HepG2 (cell line): ENCODE measurements around the gene KRCC1. TPM values are rescaled to one million over a fixed set of nuclear protein-coding genes. Genes with fewer than 3 reads are reported as not detected.

Experiments
- AHR ChIP-seq: IDR thresholded peaks from 2 replicates; pipeline ENCODE4 v1.6.1; 2018; ENCODE audit warnings: missing genetic modification reagents, missing compliant biosample characterization
- AKNA ChIP-seq: sonication (generic); formaldehyde crosslinking; IDR thresholded peaks from 2 replicates; pipeline ENCODE4 v1.4.0; 2020; ENCODE audit warnings: missing genetic modification reagents, borderline replicate concordance
- ARNT2 ChIP-seq: sonication (generic); formaldehyde crosslinking; IDR thresholded peaks from 2 replicates; pipeline ENCODE4 v1.8.0; 2022; ENCODE audit warnings: mild to moderate bottlenecking, low read depth, missing genetic modification reagents, moderate library complexity
- ASH2L ChIP-seq: fragments of 300-600, 200-600 bp; sonication (generic); IDR thresholded peaks from 2 replicates; pipeline ENCODE4 v1.7.0; 2017; ENCODE audit warnings: low read depth, mild to moderate bottlenecking, moderate library complexity, mixed read lengths, low read length; ENCODE audit not compliant: insufficient read length
- GFI1 ChIP-seq: sonication (generic); formaldehyde crosslinking; IDR thresholded peaks from 2 replicates; pipeline ENCODE4 v1.5.0; 2020; ENCODE audit warnings: missing genetic modification reagents, mild to moderate bottlenecking, borderline replicate concordance
- GPN1 ChIP-seq: sonication (generic); formaldehyde crosslinking; IDR thresholded peaks from 2 replicates; pipeline ENCODE4 v1.5.1; 2020; ENCODE audit warnings: missing genetic modification reagents, borderline replicate concordance
- MAF1 ChIP-seq: sonication (generic); formaldehyde crosslinking; IDR thresholded peaks from 2 replicates; pipeline ENCODE4 v1.5.0; 2020; ENCODE audit warnings: missing genetic modification reagents, borderline replicate concordance
- NFIC ChIP-seq: IDR thresholded peaks from 2 replicates; pipeline ENCODE4 v1.6.1; 2012; ENCODE audit warnings: mild to moderate bottlenecking, low read length, inconsistent platforms
- NRL ChIP-seq: sonication (generic); formaldehyde crosslinking; IDR thresholded peaks from 2 replicates; pipeline ENCODE4 v1.5.0; 2020; ENCODE audit warnings: missing genetic modification reagents, mild to moderate bottlenecking, moderate library complexity, borderline replicate concordance
- PITX1 ChIP-seq: sonication (generic); formaldehyde crosslinking; IDR thresholded peaks from 2 replicates; pipeline ENCODE4 v1.5.1; 2020; ENCODE audit warnings: mild to moderate bottlenecking, missing genetic modification reagents
- ZC3H4 ChIP-seq: sonication (generic); formaldehyde crosslinking; IDR thresholded peaks from 2 replicates; pipeline ENCODE4 v1.4.0; 2020; ENCODE audit warnings: missing genetic modification reagents, borderline replicate concordance
- ZFYVE20 ChIP-seq: sonication (generic); formaldehyde crosslinking; IDR thresholded peaks from 2 replicates; pipeline ENCODE4 v1.8.0; 2023; ENCODE audit warnings: low read depth, mild to moderate bottlenecking, moderate library complexity, missing genetic modification reagents, borderline replicate concordance
- ZNF121 ChIP-seq: sonication (generic); formaldehyde crosslinking; IDR thresholded peaks from 2 replicates; pipeline ENCODE4 v1.5.0; 2020; ENCODE audit warnings: mild to moderate bottlenecking, missing genetic modification reagents
- ZNF142 ChIP-seq: sonication (generic); formaldehyde crosslinking; IDR thresholded peaks from 2 replicates; pipeline ENCODE4 v1.4.0; 2020; ENCODE audit warnings: missing genetic modification reagents
- ZNF558 ChIP-seq: sonication (generic); formaldehyde crosslinking; IDR thresholded peaks from 2 replicates; pipeline ENCODE4 v1.9.0; 2022; ENCODE audit warnings: mild to moderate bottlenecking, missing genetic modification reagents, borderline replicate concordance
- ZNF605 ChIP-seq: sonication (generic); formaldehyde crosslinking; IDR thresholded peaks from 2 replicates; pipeline ENCODE4 v1.8.0; 2022; ENCODE audit warnings: mild to moderate bottlenecking, missing genetic modification reagents
- ZNF850 ChIP-seq: sonication (generic); formaldehyde crosslinking; conservative IDR thresholded peaks from 2 replicates; pipeline ENCODE4 v1.9.0; 2021; ENCODE audit warnings: mild to moderate bottlenecking, missing genetic modification reagents
- polyA plus RNA-seq, 8 experiments: library from polyadenylated mRNA; depleted of rRNA in 3 of 8; stranded (reverse) in 7 of 8; unstranded in 1 of 8; fragments of >200 nt; fragmentation: Illumina TruSeq in 4 of 8; extraction: Trizol in 4 of 8; gene quantifications; 2 replicates each; pipeline versions ENCODE4 v1.2.1 to v1.2.3, GENCODE V29; 2011 to 2016; ENCODE audit warnings: low read depth in 4 of 8, missing spikeins in 1 of 8, mixed read lengths in 1 of 8; ENCODE audit not compliant: insufficient read depth in 1 of 8
- total RNA-seq, 5 experiments: library from RNA; depleted of rRNA; stranded (reverse); fragments of >200 nt; fragmentation: Illumina TruSeq; extraction: Trizol; gene quantifications; 2 replicates each; pipeline ENCODE4 v1.2.3, GENCODE V29; 2016; ENCODE audit warnings: low read depth in 1 of 5

The KRCC1 gene
- total and polyA plus RNA-seq, 2 of the 13 experiments (the other 11 are each of a cell fraction or from before 2014, with no cell fraction given), result 6.5 to 7.7 TPM

GRCh38 chr2:88059979-88060906 lies 4.7 kb upstream of the KRCC1 start (continued):
- TF ChIP-seq AKNA (CRISPR knock-in tag), result no peak
- TF ChIP-seq ZNF850 (CRISPR knock-in tag), result no peak
- 0 out of 2 replicates have a peak, but pooled peaks have one; percentile 61 for TF ChIP-seq GFI1 (CRISPR knock-in tag)
- no peak for TF ChIP-seq GPN1 (CRISPR knock-in tag)
- no peak for TF ChIP-seq MAF1 (CRISPR knock-in tag)
- peak; percentile 45 for TF ChIP-seq ZNF121 (CRISPR knock-in tag)
- no peak for TF ChIP-seq ZC3H4 (CRISPR knock-in tag)
- no peak for TF ChIP-seq AHR
- no peak for TF ChIP-seq NRL
- no peak for TF ChIP-seq PITX1
- TF ChIP-seq ARNT2, result no peak
- TF ChIP-seq NFIC, result no peak
- no peak for TF ChIP-seq ZNF558 (CRISPR knock-in tag)
- TF ChIP-seq ZFYVE20, result no peak
- no peak for TF ChIP-seq ZNF142 (CRISPR knock-in tag)
- no peak for TF ChIP-seq ZNF605 (CRISPR knock-in tag)
- TF ChIP-seq ASH2L, result no peak
